NCI-H510A (cell line): ENCODE data around the gene IRF9.
A peak's percentile ranks its signal among the peaks of the same experiment; 100 is the strongest.

Source experiments
- DNase-seq: peaks from one replicate; lab custom pipeline; 2025; lab: John Stamatoyannopoulos, UW

IRF9 gene

DNA sequence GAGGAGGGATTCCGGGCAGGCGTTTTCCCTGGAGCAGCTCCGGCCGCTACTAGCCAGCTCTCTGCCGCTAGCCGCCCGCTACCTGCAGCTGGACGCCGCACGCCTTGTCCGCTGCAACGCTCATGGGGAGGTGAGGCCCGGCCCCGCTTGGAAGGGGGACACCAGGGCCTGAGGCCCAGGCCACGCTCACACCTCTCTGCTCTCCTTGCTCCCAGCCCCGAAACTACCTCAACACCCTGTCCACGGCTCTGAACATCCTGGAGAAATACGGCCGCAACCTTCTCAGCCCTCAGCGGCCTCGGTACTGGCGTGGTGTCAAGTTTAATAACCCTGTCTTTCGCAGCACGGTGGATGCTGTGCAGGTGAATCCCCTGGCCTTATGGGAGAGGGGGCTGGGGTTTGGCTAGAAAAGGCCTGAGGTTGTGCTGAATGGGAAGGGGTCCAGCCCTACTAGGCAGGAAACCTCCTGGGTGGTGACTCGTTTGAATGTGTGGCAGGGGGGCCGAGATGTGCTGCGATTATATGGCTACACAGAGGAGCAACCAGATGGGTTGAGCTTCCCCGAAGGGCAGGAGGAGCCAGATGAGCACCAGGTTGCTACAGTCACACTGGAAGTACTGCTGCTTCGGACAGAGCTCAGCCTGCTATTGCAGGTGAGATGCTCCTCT, 13.2 kb upstream of the IRF9 start:
- no peak for DNase-seq

DNA sequence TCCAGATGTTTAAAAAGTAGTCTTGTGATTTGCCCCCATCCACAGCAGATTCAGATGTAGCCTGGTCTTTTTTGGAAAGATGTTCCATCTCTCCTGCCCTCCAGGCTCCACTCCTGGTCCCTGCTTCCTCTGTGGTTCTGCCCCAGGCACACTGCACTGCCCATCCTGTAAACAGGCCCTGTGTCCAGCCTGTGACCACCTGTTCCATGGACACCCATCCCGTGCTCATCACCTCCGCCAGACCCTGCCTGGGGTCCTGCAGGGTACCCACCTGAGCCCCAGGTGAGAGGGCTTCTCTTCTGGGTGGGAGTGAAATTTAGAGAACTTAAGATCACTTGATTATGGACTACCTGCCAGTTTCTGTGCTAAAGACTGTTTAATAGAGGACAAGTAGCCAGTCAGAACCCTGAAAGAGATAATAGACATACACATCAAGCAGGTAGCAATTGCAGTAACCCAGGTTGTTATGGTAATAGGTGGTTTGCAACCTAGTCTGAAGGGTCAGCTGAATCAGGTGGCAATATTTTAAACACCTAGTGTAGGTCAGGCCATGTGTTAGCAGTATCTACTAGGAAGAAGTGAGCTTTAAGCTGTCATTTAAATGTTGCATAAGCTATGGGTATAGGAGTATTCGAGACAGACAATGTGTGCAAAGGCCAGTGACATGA, 11.6 kb upstream of the IRF9 start:
- DNase-seq, result no peak

DNA sequence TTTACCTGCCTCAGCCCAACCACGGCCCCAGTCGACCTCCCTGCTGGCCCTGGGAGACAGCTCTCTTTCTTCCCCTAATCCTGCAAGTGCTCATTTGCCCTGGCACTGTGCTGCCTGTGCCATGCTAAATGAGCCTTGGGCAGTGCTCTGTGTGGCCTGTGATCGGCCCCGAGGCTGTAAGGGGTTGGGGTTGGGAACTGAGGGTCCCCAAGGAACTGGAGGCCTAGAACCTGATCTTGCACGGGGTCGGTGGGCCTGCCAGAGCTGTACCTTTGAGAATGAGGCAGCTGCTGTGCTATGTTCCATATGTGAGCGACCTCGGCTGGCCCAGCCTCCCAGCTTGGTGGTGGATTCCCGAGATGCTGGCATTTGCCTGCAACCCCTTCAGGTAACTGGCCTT, 11.0 kb upstream of the IRF9 start:
- DNase-seq, result no peak

DNA sequence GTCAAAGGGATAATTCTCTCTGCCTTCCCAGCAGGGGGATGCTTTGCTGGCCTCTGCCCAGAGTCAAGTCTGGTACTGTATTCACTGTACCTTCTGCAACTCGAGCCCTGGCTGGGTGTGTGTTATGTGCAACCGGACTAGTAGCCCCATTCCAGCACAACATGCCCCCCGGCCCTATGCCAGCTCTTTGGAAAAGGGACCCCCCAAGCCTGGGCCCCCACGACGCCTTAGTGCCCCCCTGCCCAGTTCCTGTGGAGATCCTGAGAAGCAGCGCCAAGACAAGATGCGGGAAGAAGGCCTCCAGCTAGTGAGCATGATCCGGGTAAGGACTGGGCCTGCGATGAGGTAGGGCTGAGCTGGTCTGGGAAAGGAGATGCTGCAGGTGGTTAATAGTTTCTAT, 10.5 kb upstream of the IRF9 start:
- DNase-seq, result no peak

DNA sequence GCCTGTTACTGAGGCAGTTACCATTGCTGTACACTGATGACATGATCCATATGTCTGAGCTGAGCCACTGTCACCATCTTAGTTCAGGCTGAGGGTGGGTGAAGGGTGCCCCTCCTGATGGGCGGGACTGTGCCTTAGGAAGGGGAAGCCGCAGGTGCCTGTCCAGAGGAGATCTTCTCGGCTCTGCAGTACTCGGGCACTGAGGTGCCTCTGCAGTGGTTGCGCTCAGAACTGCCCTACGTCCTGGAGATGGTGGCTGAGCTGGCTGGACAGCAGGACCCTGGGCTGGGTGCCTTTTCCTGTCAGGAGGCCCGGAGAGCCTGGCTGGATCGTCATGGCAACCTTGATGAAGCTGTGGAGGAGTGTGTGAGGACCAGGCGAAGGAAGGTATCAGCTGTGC, 10.1 kb upstream of the IRF9 start:
- no peak for DNase-seq

DNA sequence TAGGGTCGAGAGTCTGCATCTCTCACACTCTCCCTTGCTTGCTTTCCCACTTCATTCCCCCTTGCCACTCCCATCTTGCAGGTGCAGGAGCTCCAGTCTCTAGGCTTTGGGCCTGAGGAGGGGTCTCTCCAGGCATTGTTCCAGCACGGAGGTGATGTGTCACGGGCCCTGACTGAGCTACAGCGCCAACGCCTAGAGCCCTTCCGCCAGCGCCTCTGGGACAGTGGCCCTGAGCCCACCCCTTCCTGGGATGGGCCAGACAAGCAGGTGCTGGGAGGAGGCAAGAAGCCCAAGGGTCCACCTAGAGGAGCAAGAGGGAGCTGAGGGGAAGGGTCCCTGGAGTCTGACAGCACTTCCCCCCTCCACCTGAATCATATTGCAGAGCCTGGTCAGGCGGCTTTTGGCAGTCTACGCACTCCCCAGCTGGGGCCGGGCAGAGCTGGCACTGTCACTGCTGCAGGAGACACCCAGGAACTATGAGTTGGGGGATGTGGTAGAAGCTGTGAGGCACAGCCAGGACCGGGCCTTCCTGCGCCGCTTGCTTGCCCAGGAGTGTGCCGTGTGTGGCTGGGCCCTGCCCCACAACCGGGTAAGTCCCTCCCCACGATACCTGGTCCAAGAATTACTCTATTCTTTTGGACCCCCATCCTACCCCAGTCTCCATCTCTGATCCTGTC, 9.5 kb upstream of the IRF9 start:
- DNase-seq, result no peak

DNA sequence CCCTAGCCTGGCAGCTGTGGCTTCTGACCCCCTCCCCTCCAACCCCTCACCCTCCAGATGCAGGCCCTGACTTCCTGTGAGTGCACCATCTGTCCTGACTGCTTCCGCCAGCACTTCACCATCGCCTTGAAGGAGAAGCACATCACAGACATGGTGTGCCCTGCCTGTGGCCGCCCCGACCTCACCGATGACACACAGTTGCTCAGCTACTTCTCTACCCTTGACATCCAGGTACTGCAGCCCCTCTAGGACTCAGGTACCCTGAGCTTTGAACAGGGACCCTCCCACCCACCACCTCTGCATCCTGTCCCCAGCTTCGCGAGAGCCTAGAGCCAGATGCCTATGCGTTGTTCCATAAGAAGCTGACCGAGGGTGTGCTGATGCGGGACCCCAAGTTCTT, 6.0 kb upstream of the IRF9 start:
- no peak for DNase-seq

DNA sequence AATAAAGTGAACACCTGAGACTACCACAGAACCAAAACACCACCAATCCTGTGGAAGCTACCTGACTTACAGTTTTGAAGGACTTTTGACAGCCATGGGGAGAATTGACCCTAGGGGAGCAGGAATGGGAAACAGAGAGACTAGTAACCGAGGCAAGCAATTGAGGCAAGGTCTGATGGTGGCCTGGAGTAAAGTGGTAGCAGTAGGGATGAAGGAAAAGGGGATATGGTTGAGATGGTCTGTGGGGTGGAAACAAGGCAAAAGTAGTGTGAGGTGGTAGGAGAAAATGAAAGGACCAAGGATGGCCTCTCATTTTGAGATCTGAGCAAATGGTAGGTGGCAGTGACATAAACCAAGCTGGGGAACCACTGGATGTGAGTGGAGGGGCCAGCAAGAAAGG, 4.2 kb upstream of the IRF9 start:
- no peak for DNase-seq

DNA sequence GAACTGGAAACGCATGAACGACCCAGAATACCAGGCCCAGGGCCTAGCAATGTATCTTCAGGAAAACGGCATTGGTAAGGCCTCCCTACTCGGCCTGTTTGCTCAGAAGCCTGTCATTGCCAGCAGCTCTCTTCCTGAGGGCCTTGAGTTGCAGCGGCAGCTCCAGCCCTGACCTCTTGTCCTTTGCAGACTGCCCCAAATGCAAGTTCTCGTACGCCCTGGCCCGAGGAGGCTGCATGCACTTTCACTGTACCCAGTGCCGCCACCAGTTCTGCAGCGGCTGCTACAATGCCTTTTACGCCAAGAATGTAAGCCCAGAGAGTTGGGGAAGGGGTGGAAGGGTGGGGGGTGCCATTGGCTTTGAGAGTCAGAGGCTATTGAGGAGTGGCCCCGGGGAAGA, 3.7 kb upstream of the IRF9 start:
- no peak for DNase-seq

DNA sequence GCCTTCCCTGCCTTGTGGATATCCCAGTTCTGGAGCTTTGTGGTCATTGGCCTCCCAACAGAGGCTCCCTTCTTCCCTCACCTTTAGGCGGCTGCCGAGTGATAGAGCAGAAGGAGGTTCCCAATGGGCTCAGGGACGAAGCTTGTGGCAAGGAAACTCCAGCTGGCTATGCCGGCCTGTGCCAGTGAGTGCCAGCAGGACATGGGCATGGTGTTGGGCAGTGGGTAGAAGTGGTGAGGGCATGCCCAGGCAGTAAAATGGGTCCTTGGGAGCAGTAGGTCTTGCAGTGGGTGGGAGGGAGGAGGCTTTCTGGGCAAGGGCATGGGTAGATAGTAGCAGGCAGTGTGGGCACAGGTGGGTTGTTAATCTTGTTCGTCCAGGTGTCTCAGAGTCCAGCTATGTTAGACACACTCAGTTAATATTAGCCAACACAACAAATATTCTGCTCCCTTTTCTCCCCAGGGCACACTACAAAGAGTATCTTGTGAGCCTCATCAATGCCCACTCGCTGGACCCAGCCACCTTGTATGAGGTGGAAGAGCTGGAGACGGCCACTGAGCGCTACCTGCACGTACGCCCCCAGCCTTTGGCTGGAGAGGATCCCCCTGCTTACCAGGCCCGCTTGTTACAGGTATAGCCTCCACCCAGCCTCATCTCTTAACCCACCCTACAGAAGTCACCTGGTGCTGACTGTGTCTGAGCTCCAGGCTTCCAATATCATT, 1.1 kb upstream of the IRF9 start:
- no peak for DNase-seq

DNA sequence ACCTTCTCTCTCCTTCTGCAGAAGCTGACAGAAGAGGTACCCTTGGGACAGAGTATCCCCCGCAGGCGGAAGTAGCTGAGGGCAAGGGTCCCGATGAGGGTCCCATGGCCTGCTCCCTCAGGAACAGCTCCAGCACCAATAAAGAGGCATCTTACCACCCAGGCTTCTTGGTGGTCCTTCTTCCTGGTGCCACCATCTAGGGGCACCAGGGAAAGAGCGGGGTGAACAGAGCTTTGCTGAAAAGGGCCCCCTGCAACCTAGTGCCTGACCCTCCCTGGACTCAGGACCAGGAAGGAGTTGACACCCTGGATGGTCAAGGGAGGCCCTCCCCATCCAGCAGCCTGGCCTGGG, 591 bp upstream of the IRF9 start:
- no peak for DNase-seq

DNA sequence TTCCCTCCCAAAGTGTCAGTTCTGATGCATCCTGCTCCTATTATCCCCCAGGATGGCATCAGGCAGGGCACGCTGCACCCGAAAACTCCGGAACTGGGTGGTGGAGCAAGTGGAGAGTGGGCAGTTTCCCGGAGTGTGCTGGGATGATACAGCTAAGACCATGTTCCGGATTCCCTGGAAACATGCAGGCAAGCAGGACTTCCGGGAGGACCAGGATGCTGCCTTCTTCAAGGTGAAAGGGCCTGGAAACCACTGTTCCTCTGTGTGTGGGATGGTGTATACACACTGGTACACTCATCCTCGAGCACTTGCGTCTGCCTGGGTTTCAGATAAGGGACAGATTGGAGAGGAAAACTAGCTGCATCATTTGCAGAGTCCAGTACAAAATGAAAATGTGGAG, 1.0 kb downstream of the IRF9 start:
- no peak for DNase-seq

DNA sequence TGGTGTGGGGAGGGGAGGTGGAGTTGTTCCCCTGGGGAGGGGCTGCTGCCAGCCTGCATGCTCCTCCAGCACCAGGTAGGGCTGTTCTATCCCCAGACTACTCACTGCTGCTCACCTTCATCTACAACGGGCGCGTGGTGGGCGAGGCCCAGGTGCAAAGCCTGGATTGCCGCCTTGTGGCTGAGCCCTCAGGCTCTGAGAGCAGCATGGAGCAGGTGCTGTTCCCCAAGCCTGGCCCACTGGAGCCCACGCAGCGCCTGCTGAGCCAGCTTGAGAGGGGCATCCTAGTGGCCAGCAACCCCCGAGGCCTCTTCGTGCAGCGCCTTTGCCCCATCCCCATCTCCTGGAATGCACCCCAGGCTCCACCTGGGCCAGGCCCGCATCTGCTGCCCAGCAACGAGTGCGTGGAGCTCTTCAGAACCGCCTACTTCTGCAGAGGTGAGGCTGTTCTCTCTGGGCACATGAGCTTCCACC, 3.5 kb downstream of the IRF9 start:
- DNase-seq, result no peak

DNA sequence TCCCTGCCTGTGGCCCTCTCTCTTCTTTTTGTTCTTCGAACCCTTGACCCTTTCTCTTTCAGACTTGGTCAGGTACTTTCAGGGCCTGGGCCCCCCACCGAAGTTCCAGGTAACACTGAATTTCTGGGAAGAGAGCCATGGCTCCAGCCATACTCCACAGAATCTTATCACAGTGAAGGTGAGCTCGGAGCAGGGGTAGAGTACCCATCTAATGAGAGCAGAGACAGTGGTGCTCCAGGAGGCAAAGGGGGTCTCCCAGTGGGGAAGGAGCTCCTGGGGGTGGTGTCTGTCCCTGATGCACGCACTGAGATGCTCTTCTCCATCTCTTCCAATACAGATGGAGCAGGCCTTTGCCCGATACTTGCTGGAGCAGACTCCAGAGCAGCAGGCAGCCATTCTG, 4.7 kb downstream of the IRF9 start:
- no peak for DNase-seq

DNA sequence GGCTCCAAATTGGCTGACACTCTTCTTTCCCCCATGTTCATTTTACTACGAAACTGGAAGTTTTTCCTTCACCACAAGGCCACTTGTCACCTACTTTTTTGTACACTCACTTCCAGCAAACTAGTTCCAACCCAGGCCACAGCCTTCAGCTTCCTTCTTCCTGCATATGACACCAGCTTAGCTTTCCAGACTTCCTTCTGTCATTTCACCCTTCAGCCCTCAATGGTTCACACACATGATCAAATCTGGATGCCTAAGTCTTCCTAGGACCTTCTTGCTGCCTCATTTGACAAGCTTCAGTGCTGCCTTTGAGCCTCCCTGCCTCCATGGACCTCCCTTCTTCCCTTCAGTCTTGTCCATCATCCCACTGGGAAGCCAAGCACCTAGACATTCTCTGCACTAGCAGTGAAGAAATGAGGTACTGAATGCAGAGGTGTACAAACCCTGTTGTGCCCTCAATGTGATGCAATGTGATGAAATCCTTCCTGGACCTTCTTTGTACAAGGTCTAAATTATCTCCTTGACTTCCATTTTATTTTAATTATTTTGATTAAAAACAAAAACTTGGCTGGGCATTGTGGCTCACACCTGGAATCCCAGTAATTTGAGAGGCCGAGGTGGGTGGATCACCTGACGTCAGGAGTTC, 6.5 kb downstream of the IRF9 start:
- DNase-seq, result no peak

DNA sequence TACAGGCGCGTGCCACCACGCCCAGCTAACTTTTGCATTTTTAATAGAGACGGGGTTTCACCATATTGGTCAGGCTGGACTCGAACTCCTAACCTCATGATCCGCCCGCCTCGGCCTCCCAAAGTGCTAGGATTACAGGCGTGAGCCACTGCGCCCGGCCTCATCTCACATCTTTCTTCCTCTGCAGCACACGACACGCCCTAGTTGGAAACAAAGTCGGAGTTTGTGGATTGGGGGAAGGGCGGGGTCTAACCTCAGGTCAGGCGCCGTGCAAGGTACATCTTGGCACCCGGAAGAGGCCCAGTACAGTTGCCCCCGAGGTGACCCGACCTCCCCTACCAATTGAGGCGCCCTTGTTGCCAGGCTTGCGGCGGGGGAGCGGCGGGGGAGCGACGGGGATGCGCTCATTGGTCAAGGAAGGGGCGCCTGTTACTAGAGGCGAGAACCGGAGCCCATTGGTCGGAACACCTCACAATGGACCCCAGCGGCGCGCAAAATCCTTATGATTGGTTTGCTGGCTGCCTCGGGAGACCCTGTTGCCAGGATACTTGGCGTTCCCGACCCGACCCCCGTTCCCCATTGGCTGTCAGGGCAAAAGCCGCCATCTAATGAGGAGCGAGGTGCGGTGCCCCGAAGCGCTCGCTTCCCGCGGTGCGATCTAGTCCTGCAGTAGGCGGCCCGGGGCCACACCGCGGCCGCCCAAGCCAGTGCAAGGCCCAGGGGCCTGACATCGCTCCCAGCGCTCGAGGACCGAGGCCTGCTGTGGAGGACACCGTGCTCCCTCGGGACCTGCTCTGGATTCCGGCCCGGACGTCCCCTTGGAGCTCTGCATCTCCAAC, 10.6 kb downstream of the IRF9 start, which contains the start of gene REC8:
Gene REC8, plus strand, starts transcription at position 659 of the 839 bp plus-strand sequence. CDS start 473 bp downstream, outside the sequence.
- peak; percentile 95 for DNase-seq

DNA sequence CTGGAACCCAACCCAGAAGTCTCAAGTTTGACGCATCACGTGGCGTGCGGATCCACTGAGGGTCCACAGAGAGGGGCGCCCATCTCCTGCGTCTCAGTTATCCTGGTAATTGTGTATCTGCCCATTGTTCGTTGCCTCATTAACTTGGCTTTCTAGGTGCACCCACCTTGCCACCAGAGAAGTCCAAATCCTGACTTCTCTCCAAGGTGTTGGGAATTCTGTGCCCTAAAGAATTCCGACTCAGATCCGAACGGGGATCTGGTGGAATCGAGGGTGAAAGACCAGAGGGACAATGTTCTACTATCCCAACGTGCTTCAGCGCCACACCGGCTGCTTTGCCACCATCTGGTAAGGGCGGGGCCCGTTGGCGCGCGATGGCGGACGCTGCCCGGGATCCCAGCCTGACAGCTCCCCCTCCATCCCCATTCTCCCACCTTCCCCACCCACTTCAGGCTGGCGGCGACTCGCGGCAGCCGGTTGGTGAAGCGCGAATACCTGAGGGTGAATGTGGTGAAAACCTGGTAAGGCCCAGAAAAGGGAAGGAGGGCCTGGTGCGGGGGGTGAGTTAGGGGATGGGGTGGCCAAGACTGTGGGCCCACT, 11.3 kb downstream of the IRF9 start:
- peak; percentile 3 for DNase-seq

DNA sequence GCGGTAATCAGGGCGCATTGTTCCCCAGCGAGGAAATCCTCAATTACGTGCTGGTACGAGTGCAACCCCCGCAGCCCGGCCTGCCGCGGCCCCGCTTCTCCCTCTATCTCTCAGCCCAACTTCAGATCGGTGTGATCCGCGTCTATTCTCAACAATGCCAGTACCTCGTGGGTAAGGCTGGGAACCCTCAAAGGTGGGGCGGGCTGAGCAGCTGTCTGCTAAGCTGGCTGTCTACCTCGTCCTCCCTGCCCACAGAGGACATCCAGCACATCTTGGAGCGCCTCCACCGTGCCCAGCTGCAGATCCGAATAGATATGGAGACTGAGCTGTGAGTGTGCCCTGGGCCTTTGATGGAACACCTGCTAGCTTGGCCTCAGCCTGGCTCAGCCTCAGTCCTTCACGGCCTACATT, 11.8 kb downstream of the IRF9 start:
- no peak for DNase-seq

DNA sequence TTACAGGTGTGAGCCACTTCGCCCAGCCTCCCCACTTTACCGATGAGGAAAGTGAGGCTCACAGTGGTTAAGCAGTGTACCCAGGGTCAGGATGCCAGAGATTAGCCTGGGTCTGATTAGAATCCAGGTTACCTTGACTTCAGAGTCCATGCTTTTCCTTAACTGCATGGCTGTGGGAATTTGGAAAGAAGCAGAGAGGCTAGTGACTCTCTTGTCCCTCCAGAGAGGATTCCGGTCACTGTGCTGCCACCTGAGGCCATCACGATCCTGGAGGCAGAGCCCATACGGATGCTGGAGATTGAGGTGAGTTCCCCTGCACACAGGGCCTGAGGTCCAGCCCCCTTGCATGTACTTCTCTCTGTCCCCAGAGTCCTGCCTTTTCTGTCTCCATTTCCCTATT, 15.5 kb downstream of the IRF9 start:
- DNase-seq, result no peak

DNA sequence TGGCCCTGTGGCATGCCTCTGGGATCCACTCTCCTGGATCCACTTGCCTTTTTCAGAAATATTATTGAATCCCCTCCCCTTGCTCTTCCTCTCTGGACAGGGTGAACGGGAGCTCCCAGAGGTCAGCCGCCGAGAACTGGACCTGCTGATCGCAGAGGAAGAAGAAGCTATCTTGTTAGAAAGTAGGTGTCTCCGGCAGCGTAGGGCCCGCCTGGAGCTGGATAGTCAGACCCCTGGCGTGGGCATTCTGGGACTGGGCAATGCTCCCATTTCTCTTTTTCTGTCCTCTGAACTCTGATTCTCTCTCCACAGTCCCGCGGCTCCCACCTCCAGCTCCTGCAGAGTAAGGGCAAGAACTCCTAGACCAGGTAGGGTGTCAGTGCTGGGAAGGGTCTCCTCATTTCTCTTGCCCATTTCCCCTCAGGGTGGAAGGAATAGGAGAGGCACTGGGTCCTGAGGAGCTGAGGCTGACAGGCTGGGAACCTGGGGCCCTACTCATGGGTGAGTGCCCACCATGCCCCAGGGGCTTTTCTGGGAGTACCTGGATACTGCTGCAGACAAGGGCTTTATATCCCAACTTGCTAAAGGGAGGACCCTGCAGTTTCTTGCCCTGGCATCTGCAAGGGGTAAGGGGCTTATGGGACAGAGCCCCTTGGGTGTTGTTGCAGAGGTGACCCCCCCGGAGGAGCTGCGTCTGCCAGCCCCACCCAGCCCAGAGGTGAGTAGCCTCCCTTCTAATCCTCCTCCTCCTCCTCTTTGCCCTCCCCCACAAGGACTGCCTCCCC, 16.2 kb downstream of the IRF9 start:
- DNase-seq, result no peak
